Activated CD4-positive, CD25-positive, alpha-beta regulatory T cell treated with anti-CD3 and anti-CD28 coated beads, Interleukin-2, amount 50 U/mL, for 72 hours (primary cell): ENCODE measurements around the gene INSRR.

Source experiments
- DNase-seq: peaks from one replicate; pipeline ENCODE4 v3.0.0; 2021

The INSRR gene

GRCh38 chr1:156803086-156803851, 55.6 kb downstream of the INSRR start:
- no peak for DNase-seq

DNA sequence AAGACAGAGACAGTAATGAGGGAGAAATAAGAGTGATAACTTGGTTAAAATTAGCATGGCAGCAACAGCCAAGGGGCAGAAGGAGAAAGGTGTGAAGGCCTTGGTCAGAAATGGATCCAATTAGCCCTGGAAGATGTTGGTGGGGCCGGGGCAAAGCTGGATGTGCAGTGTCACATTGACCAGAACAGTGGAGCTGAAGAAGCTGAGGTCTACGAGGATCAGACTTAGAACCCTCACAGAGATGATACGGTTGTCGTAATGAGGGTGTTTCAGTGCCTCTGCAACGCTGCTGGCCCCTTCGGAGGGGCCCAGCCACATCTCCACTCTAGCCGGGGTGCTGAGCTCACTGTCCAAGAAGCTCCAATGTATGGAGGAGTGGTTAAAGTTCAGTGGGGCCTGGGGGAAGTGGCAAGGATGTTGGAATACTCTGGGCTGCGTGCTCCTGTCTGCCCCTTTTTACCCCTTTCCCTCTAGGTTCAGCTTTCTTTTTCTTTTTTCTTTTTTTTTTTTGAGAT, 56.4 kb downstream of the INSRR start:
- no peak for DNase-seq

DNA sequence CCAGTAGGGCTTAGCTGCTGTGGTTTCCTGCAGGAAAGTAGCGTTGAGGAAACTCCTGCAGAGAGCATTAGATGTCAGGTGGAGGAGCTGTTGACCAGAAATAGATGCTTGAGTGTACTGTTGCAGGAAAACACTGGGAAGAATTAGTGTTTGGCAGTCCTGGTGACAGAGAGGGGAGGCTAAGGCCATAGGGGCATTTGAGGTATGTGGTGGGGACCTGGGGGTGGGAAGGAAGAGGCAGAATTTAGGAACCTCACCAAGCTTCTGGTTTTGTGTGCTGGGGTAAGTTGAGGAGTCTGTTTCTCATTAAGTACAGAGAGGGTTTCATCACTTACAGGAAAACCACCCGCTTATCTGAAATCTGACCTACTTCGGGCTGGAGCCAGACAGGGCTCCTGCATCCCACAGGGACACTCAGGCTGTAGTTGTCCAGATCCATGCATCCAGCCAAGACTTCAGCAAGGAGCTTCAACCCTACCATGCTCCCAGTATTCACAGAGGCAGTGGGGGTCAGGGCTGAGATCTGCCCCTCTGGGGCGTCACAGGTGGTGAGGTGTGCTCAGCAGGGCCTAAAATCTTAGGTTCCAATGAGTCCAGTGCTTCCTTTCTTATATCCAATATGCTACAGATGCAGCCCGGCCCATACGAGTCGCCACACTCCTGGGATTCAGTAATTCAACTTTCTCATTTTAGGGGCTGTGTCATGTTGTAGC, 57.4 kb downstream of the INSRR start:
- DNase-seq = no peak

DNA sequence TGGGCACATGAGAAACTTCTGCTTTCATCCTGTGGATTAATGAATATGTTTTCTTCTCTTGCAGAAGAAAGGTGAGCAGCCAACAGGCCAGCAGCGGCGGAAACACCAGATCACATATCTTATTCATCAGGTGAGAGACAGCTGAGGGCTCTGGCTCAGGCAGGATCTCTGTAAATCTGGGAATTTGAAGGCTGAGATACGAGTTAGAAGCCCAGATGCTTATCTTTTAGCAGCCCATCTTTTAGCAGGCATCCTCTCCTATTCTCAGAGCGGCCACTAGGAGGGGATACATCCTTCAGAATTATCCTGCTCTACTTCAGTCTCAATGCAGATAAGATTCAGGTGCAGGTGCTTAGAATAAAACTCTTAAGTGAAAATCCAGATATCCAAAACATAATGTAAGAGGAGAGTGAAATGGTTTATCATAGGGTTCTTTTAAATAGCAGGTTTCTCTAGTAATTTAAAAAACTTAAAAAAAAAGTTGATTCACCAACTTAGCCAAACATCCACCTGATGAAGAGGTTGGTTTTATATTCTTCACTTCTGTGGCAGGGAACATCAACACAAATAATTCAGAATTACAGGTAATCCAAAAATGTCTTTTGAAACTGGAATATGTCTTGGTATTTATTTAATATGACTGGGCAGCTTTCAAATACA, 61.6 kb downstream of the INSRR start:
- peak; percentile 42 for DNase-seq

- DNase-seq = no peak
Measured at GRCh38 chr1:156796340-156797097, 62.4 kb downstream of the INSRR start.

- no peak for DNase-seq
Measured at GRCh38 chr1:156795787-156796186, 63.1 kb downstream of the INSRR start.

DNA sequence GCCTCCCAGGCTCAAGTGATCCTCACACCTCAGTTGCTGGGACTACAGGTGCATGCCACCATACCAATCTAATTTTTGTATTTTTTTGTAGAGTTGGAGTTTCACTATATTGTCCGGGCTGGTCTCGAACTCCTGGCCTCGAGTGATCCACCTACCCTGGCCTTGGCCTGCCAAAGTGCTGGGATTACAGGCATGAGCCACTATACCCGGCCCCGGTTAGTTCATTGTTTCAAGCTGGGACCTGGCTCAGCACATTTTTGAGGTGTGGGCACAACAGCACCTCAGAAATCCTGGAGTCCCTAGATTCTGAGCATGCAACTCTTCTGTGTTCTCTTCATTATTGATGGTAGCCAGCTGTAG, 63.6 kb downstream of the INSRR start:
- DNase-seq = no peak

DNA sequence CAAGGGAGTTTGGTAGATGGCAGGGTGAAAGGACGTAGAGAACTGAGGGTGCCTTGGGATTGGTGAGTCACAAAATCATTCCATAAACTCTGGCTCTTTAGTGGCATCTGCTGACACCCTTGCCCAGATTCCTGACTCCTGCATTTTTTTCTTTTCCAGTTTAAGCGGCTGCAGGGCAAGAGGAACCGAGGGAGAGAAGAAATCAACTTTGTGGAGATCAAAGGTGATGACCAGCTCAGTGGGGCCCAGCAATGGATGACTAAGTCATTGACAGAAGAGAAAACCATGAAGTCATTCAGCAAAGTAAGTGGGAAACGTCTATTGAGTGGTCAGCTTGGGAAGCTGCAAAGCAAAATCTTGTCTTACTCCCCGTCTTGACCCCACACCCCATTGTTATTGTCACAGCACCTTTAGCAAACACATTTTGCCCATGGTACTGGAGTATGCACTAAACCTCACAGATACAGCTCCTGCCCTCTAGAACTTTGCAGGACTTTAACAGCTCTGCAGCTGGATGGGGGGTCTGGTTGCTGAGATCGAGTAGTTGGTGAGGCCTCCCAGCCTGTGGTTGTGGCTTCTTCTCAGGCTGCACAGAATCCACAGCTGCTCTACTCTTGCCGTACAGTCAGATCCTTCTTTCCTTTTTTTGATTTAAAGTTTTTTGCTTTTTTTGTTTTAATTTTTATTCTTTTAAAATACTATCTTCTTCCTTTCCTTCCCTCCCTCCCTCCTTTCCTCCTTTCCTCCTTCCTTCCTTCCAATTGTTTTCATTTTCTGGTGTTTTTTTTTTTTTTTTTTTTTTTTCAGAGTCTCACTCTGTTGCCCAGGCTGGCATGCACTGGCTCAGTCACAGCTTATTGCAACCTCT, 64.2 kb downstream of the INSRR start:
- no peak for DNase-seq
